GM12891 (cell line): Measurements from ENCODE around the gene SNORC.

Experiments
- PAX5 ChIP-seq: IDR thresholded peaks from 2 replicates; pipeline ENCODE4 v1.6.1; 2011; ENCODE audit warnings: low read length, moderate library complexity, mild to moderate bottlenecking; ENCODE audit not compliant: insufficient read depth, severe bottlenecking
- POLR2A ChIP-seq: IDR thresholded peaks from 2 replicates; pipeline ENCODE4 v1.6.1; 2011; ENCODE audit warnings: low read depth, low read length, control low read depth
- POLR2AphosphoS5 ChIP-seq: IDR thresholded peaks from 2 replicates; pipeline ENCODE4 v1.6.1; 2011; ENCODE audit warnings: low read depth, low read length, control low read depth
- SPI1 ChIP-seq: IDR thresholded peaks from 2 replicates; pipeline ENCODE4 v1.6.1; 2011; ENCODE audit warnings: low read depth, low read length, control low read depth
- TAF1 ChIP-seq: IDR thresholded peaks from 2 replicates; pipeline ENCODE4 v1.6.1; 2011; ENCODE audit warnings: low read depth, low read length, control low read depth

GRCh38 chr2:232883116-232883721 lies 13.2 kb downstream of the SNORC start:
- no peak for TF ChIP-seq TAF1
- TF ChIP-seq POLR2AphosphoS5, result no peak
- TF ChIP-seq POLR2A, result no peak
- TF ChIP-seq SPI1, result no peak
- no peak for TF ChIP-seq PAX5
